H1 (cell line): ENCODE results near the gene PLCH2. TPM values are rescaled to one million over a fixed set of nuclear protein-coding genes. Genes with fewer than 3 reads are reported as not detected.
A peak's percentile ranks its signal among the peaks of the same experiment; 100 is the strongest.

Source experiments
- CTCF ChIA-PET: fragments of 300-600 bp; sonication (Branson Sonifier 250); formaldehyde crosslinking; loops from one replicate; lab custom pipeline; 2021; ENCODE audit not compliant: partially characterized antibody; lab: Charles Lee
- POLR2A ChIA-PET: fragments of 300-600 bp; sonication (Branson Sonifier 250); formaldehyde crosslinking; loops from one replicate; lab custom pipeline; 2021; ENCODE audit warnings: inconsistent platforms; ENCODE audit not compliant: partially characterized antibody; lab: Charles Lee
- DNase-seq, 2 experiments: peaks; one replicate each; pipeline versions ENCODE4 v3.0.0 to v3.0.0-alpha.2; 2010 to 2022; ENCODE audit warnings: low spot score in 2 of 2, low read depth in 1 of 2, mixed read lengths in 1 of 2
- FAIRE-seq: peaks from 2 replicates; lab custom pipeline; 2011; peaks lifted over from hg19 to GRCh38; lab: Jason Lieb, UNC
- H2AFZ ChIP-seq: 2 replicates; pipeline ENCODE4 v1.8.1; 2012; ENCODE audit warnings: low read length, inconsistent platforms
- H2AK5ac ChIP-seq: 2 replicates; pipeline ENCODE4 v1.6.1; 2013; ENCODE audit warnings: low read depth, low read length
- H2BK120ac ChIP-seq: replicated peaks from 2 replicates; pipeline ENCODE3; 2013; ENCODE audit warnings: low read depth, low read length, inconsistent platforms
- H2BK12ac ChIP-seq: 2 replicates; pipeline ENCODE4 v1.6.1; 2013; ENCODE audit warnings: low read depth, low read length
- H2BK15ac ChIP-seq: 2 replicates; pipeline ENCODE4 v1.6.1; 2013; ENCODE audit warnings: low read length
- H2BK20ac ChIP-seq: 2 replicates; pipeline ENCODE4 v1.6.1; 2013; ENCODE audit warnings: low read length
- H2BK5ac ChIP-seq: 2 replicates; pipeline ENCODE4 v1.6.1; 2013; ENCODE audit warnings: low read depth, low read length
- H3K14ac ChIP-seq: 2 replicates; pipeline ENCODE4 v1.6.1; 2013; ENCODE audit warnings: inconsistent platforms; ENCODE audit not compliant: insufficient read length
- H3K18ac ChIP-seq: 2 replicates; pipeline ENCODE4 v1.6.1; 2013; ENCODE audit warnings: low read length; ENCODE audit errors: extremely low read depth
- H3K23ac ChIP-seq: 2 replicates; pipeline ENCODE4 v1.6.1; 2013; ENCODE audit warnings: inconsistent platforms; ENCODE audit not compliant: insufficient read length
- H3K23me2 ChIP-seq: 2 replicates; pipeline ENCODE4 v1.6.1; 2013; ENCODE audit warnings: low read depth, low read length
- H3K27ac ChIP-seq: 2 replicates; pipeline ENCODE4 v1.6.1; 2011; ENCODE audit warnings: low read depth, low read length, inconsistent platforms
- H3K27me3 ChIP-seq, 4 experiments: replicated peaks in 1 of 4; 1 replicate in 1 of 4; 2 replicates in 3 of 4; pipeline versions ENCODE4 v1.6.1 to v1.8.1; 2011 to 2013; ENCODE audit warnings: low read length in 3 of 4, mild to moderate bottlenecking in 3 of 4, inconsistent platforms in 2 of 4, mixed read lengths in 2 of 4, moderate library complexity in 1 of 4; ENCODE audit not compliant: control insufficient read depth in 3 of 4, insufficient read depth in 3 of 4; ENCODE audit errors: extremely low read depth in 1 of 4
- H3K36me3 ChIP-seq, 4 experiments: 2 replicates each; pipeline versions ENCODE4 v1.6.1 to v1.8.1; 2011 to 2013; ENCODE audit warnings: mild to moderate bottlenecking in 4 of 4, low read length in 3 of 4, moderate library complexity in 2 of 4, control low read depth in 1 of 4, inconsistent platforms in 1 of 4; ENCODE audit not compliant: insufficient read depth in 4 of 4, control insufficient read depth in 2 of 4
- H3K4ac ChIP-seq: replicated peaks from 2 replicates; pipeline ENCODE3; 2013; ENCODE audit warnings: low read length, low read depth, mixed read lengths, inconsistent platforms; ENCODE audit not compliant: insufficient read length
- H3K4me1 ChIP-seq, 4 experiments: replicated peaks in 1 of 4; 1 replicate in 1 of 4; 2 replicates in 3 of 4; pipeline versions ENCODE4 v1.6.1 to v1.8.1; 2011 to 2013; ENCODE audit warnings: low read length in 3 of 4, inconsistent platforms in 2 of 4, mixed read lengths in 1 of 4; ENCODE audit not compliant: insufficient read depth in 4 of 4, control insufficient read depth in 3 of 4
- H3K4me2 ChIP-seq, 2 experiments: 2 replicates each; pipeline versions ENCODE4 v1.6.1 to v1.8.1; 2011 to 2013; ENCODE audit warnings: low read depth in 2 of 2, low read length in 2 of 2, control low read depth in 1 of 2, inconsistent platforms in 1 of 2, mild to moderate bottlenecking in 1 of 2; ENCODE audit not compliant: insufficient read depth in 1 of 2
- H3K4me3 ChIP-seq, 4 experiments: fragments of 200-600, 300-600 bp in 1 of 4; sonication (generic), shearing (Covaris generic), sonication (Bioruptor Twin) in 1 of 4; 2 replicates each; pipeline versions ENCODE4 v1.5.1 to v1.8.1; 2011 to 2016; ENCODE audit warnings: low read length in 4 of 4, low read depth in 3 of 4, control low read depth in 2 of 4, inconsistent platforms in 2 of 4, mild to moderate bottlenecking in 2 of 4, mixed read lengths in 1 of 4, moderate library complexity in 1 of 4; ENCODE audit not compliant: insufficient read depth in 2 of 4; ENCODE audit errors: extremely low read depth in 1 of 4
- H3K56ac ChIP-seq: replicated peaks from 2 replicates; pipeline ENCODE3; 2013; ENCODE audit warnings: low read depth, mild to moderate bottlenecking, mixed read lengths, low read length, inconsistent platforms; ENCODE audit not compliant: insufficient read length
- H3K79me1 ChIP-seq: 2 replicates; pipeline ENCODE4 v1.6.1; 2013; ENCODE audit warnings: low read depth, low read length, control low read depth
- H3K79me2 ChIP-seq, 2 experiments: 2 replicates each; pipeline versions ENCODE4 v1.6.1 to v1.8.1; 2012 to 2013; ENCODE audit warnings: low read length in 2 of 2, mild to moderate bottlenecking in 2 of 2, inconsistent platforms in 1 of 2; ENCODE audit not compliant: insufficient read depth in 2 of 2, control insufficient read depth in 1 of 2
- H3K9ac ChIP-seq, 4 experiments: replicated peaks in 1 of 4; 1 replicate in 1 of 4; 2 replicates in 3 of 4; pipeline versions ENCODE4 v1.6.1 to v1.8.1; 2011 to 2013; ENCODE audit warnings: low read depth in 3 of 4, low read length in 3 of 4, control low read depth in 2 of 4, mild to moderate bottlenecking in 2 of 4, moderate library complexity in 2 of 4, inconsistent platforms in 1 of 4; ENCODE audit errors: extremely low read depth in 1 of 4
- H3K9me3 ChIP-seq, 2 experiments: 2 replicates each; pipeline versions ENCODE4 v1.6.1 to v1.8.1; 2012 to 2013; ENCODE audit warnings: mild to moderate bottlenecking in 2 of 2, moderate library complexity in 2 of 2, control low read depth in 1 of 2, inconsistent platforms in 1 of 2, low read depth in 1 of 2, low read length in 1 of 2, mixed read lengths in 1 of 2; ENCODE audit not compliant: insufficient read depth in 2 of 2
- H4K20me1 ChIP-seq, 2 experiments: replicated peaks in 1 of 2; 2 replicates each; pipeline versions ENCODE3 to v1.8.1; 2011 to 2013; ENCODE audit warnings: inconsistent platforms in 2 of 2, low read length in 2 of 2, mild to moderate bottlenecking in 1 of 2; ENCODE audit not compliant: insufficient read depth in 2 of 2, control insufficient read depth in 1 of 2
- H4K5ac ChIP-seq: 2 replicates; pipeline ENCODE4 v1.6.1; 2013; ENCODE audit warnings: low read length, low read depth, mixed read lengths, inconsistent platforms; ENCODE audit not compliant: insufficient read length
- H4K8ac ChIP-seq: 2 replicates; pipeline ENCODE4 v1.8.0; 2013; ENCODE audit warnings: mild to moderate bottlenecking, moderate library complexity, low read length, inconsistent platforms; ENCODE audit not compliant: insufficient read depth; ENCODE audit errors: extremely low read depth
- H4K91ac ChIP-seq: replicated peaks from 2 replicates; pipeline ENCODE3; 2013; ENCODE audit warnings: low read length, mixed read lengths, inconsistent platforms; ENCODE audit not compliant: insufficient read length
- CTCF ChIP-seq, 3 experiments: IDR thresholded peaks; 1 replicate in 2 of 3; 2 replicates in 1 of 3; pipeline versions ENCODE4 v1.5.1 to v1.6.1; 2011; ENCODE audit warnings: low read length in 3 of 3, mild to moderate bottlenecking in 3 of 3, inconsistent platforms in 2 of 3, low read depth in 1 of 3, moderate library complexity in 1 of 3; ENCODE audit not compliant: insufficient read depth in 1 of 3; ENCODE audit errors: control extremely low read depth in 1 of 3
- EGR1 ChIP-seq: IDR thresholded peaks from 2 replicates; pipeline ENCODE4 v1.6.1; 2011; ENCODE audit warnings: low read depth, low read length, borderline replicate concordance
- WGBS, 2 experiments: shearing (Covaris generic) in 1 of 2; methylation state at CpG; one replicate each; pipeline versions ENCODE4 v1.1.6 to v1.1.7; 2013 to 2015; ENCODE audit warnings: low lambda C conversion rate in 2 of 2, mixed read lengths in 2 of 2, inconsistent platforms in 1 of 2, low coverage in 1 of 2, missing lambda C conversion rate in 1 of 2; ENCODE audit not compliant: insufficient replicate concordance in 2 of 2, insufficient coverage in 1 of 2, insufficient read length in 1 of 2; ENCODE audit errors: extremely low coverage in 1 of 2, missing lambda C conversion rate in 1 of 2; 5-methylcytosine and 5-hydroxymethylcytosine counted together
- polyA plus RNA-seq, 7 experiments: library from polyadenylated mRNA; depleted of rRNA in 3 of 7; stranded (reverse) in 5 of 7; unstranded in 2 of 7; fragments of >200 nt in 5 of 7; fragments of 200-250 nt in 2 of 7; gene quantifications; 1 replicate in 5 of 7; 2 replicates in 1 of 7; 4 replicates in 1 of 7; pipeline versions ENCODE4 v1.2.1 to v1.2.3, GENCODE V29; 2011 to 2013; ENCODE audit warnings: missing spikeins in 2 of 7, mixed read lengths in 2 of 7
- total RNA-seq: library from RNA; stranded (reverse); fragmentation: NEBNext Ultra II Directional; extraction: Animal tissue kit (Norgen Biotek cat#: 25700); gene quantifications from 2 replicates; pipeline ENCODE4 v1.2.1, GENCODE V29; 2021

PLCH2 gene
- total and polyA plus RNA-seq, 2 of the 8 experiments (the other 6 are each of a cell fraction or from before 2014, with no cell fraction given) = 0.14 to 0.19 TPM

- Histone ChIP-seq H2BK20ac (no peak overlapping the region), H3K79me2 (peaks cover 14 to 44% of the 10 kb centered on the region in 2 experiments), H3K79me1 (peaks cover 29% of the 10 kb centered on the region), H3K4me2 (peak overlapping the region; percentile 78 to 94), H3K27me3 (peaks cover 16 to 38% (median 36%) of the 10 kb centered on the region in 4 experiments), H3K4ac (no peak overlapping the region), H4K8ac (no peak overlapping the region), H3K36me3 (peaks cover 3 to 8% (median 6%) of the 10 kb centered on the region in 4 experiments; a peak in 6 of 8 replicates), H3K23ac (no peak overlapping the region), H4K20me1 (peaks cover 36 to 42% of the 10 kb centered on the region in 2 experiments), H3K18ac (peak overlapping the region; percentile 32; the same call in 1 of the 2 replicates), H3K14ac (no peak overlapping the region), H3K9me3 (no peaks in the 10 kb centered on the region), H4K5ac (no peak overlapping the region), H2BK12ac (no peak overlapping the region), H3K4me1 (peaks cover 0 to 34% (median 18%) of the 10 kb centered on the region in 4 experiments; a peak in 6 of 7 replicates), H3K23me2 (peaks cover 7% of the 10 kb centered on the region; the same call in 1 of the 2 replicates), H2BK120ac (no peak overlapping the region), H3K27ac (no peak overlapping the region), H3K56ac (no peak overlapping the region), H3K9ac (peak overlapping the region in 3 of 4 experiments; percentile 34 to 64 (median 53); a peak in 5 of 7 replicates), H2AFZ (no peak overlapping the region), H2BK15ac (no peak overlapping the region), H2BK5ac (no peak overlapping the region), H4K91ac (no peak overlapping the region), H2AK5ac (no peak overlapping the region), H3K4me3 (peak overlapping the region; percentile 51 to 94 (median 90))
- 15% methylated on average over 15 of the region's 20 CpGs; no CpG with 5 or more reads in 1 of the 2 experiments for WGBS, 2 experiments
- ChIA-PET CTCF (interaction anchor here (1.0 to 4.9 kb wide), 7 partner anchors 10 to 793 kb away, joined by 3 to 27 read pairs (median 3); no protein-coding TSS in a partner anchor), POLR2A (interaction anchor here (1.2 to 3.2 kb wide), 10 partner anchors 10 to 109 kb away, joined by 3 to 13 read pairs (median 5); no protein-coding TSS in a partner anchor)
- TF ChIP-seq CTCF (IDR thresholded peaks at IDR 0.05; ENCODE audit: control extremely low read depth in 1 of 3, insufficient read depth in 1 of 3, low read depth in 1 of 3, low read length in 3 of 3) (peak in 1 of 3 experiments; percentile 1; a peak in 1 of 4 replicates), EGR1 (no peak)
- no peak for FAIRE-seq
- no peak for DNase-seq
Measured at GRCh38 chr1:2525572-2525919, 49.5 kb downstream of the PLCH2 start.
